ENCODE results near the gene BLACAT1. TPM values are rescaled to one million over a fixed set of nuclear protein-coding genes. Genes with fewer than 3 reads are reported as not detected.

The BLACAT1 gene
- total RNA-seq, 1 donor from 2014 or later = 1.1 TPM

DNA sequence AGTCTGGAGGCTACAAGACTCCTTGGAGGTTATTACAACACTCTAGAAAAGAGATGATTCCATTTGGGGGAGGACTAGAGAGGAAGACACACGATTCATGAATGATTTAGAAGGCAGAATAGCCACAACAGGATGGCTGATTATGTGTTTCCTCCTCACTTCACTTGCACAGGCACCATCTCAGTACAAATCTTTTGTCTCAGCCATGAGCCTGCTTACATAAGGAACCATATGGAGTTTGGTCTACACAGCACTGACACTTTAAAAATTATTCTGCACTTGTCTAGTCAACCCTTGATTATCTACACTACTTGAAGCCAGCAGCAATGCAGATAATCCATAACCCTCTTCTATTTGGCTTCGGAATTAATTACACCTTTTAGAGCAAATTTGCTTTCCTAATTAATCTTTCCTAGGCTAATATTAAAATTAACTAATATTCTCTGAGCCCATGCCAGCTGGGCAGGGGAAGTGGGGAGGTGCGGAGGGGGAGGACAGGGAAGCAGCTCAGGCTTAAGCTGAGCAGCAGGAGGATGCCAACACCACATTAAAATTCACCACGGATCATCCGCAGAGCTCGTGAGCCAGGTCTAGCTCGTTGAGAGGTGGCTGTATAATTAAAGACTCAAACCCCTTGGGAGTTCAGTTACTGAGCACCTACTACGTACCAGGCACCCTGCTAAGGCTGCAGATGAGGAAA lies 30.8 kb downstream of the BLACAT1 start:
- H3K4me1 Mint-ChIP-seq (ENCODE audit: low read depth, unreplicated experiment) = peaks cover 45% of the 10 kb centered on the region
- H3K4me3 Mint-ChIP-seq (ENCODE audit: unreplicated experiment) = no peak overlapping the region
- H3K9me3 Mint-ChIP-seq (ENCODE audit: unreplicated experiment) = peaks cover 3% of the 10 kb centered on the region
- no peak for DNase-seq
- peaks cover 4% of the 10 kb centered on the region for H3K27me3 Mint-ChIP-seq (ENCODE audit: unreplicated experiment)
- TF ChIP-seq, protein P1, sequence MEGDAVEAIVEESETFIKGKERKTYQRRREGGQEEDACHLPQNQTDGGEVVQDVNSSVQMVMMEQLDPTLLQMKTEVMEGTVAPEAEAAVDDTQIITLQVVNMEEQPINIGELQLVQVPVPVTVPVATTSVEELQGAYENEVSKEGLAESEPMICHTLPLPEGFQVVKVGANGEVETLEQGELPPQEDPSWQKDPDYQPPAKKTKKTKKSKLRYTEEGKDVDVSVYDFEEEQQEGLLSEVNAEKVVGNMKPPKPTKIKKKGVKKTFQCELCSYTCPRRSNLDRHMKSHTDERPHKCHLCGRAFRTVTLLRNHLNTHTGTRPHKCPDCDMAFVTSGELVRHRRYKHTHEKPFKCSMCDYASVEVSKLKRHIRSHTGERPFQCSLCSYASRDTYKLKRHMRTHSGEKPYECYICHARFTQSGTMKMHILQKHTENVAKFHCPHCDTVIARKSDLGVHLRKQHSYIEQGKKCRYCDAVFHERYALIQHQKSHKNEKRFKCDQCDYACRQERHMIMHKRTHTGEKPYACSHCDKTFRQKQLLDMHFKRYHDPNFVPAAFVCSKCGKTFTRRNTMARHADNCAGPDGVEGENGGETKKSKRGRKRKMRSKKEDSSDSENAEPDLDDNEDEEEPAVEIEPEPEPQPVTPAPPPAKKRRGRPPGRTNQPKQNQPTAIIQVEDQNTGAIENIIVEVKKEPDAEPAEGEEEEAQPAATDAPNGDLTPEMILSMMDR (IDR thresholded peaks at IDR 0.05; ENCODE audit: partially characterized antibody, unreplicated experiment) = no peak
- H3K36me3 Mint-ChIP-seq (ENCODE audit: unreplicated experiment) = no peaks in the 10 kb centered on the region
- H3K27ac Mint-ChIP-seq (ENCODE audit: unreplicated experiment) = no peak overlapping the region

DNA sequence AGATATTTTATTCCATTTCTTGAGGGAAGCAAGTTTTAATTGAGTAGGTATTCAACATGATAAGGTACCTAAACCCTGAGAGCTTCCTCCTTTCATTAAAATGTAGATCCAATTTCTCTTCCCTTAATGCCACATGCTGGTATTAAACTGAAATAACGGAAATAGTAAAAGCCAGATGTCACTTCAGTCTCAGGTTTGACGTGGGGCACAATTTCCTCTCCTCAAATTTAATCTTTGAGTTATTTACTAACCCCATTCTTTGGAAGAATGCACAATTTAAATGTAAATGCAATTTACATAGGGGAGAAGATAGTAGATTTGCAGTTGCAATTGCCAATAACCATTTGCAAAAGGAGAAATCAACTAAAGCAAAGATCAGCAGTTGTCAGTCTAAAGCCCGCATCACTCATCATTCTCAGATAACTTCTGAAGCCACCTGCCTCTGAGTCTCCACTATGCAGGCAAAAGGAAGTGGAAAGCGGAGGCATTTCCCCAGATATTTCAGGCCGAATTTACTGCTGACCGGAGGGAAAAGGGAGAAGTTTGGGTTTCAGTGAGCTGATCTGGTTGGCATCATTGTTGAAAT lies 31.9 kb downstream of the BLACAT1 start:
- peaks cover 35% of the 10 kb centered on the region for H3K4me1 Mint-ChIP-seq (ENCODE audit: low read depth, unreplicated experiment)
- no peaks in the 10 kb centered on the region for H3K9me3 Mint-ChIP-seq (ENCODE audit: unreplicated experiment)
- H3K27ac Mint-ChIP-seq (ENCODE audit: unreplicated experiment) = no peak overlapping the region
- no peak overlapping the region for H3K4me3 Mint-ChIP-seq (ENCODE audit: unreplicated experiment)
- no peak for DNase-seq
- no peaks in the 10 kb centered on the region for H3K27me3 Mint-ChIP-seq (ENCODE audit: unreplicated experiment)
- TF ChIP-seq, protein P1 (IDR thresholded peaks at IDR 0.05; ENCODE audit: partially characterized antibody, unreplicated experiment) = no peak
- no peaks in the 10 kb centered on the region for H3K36me3 Mint-ChIP-seq (ENCODE audit: unreplicated experiment)

DNA sequence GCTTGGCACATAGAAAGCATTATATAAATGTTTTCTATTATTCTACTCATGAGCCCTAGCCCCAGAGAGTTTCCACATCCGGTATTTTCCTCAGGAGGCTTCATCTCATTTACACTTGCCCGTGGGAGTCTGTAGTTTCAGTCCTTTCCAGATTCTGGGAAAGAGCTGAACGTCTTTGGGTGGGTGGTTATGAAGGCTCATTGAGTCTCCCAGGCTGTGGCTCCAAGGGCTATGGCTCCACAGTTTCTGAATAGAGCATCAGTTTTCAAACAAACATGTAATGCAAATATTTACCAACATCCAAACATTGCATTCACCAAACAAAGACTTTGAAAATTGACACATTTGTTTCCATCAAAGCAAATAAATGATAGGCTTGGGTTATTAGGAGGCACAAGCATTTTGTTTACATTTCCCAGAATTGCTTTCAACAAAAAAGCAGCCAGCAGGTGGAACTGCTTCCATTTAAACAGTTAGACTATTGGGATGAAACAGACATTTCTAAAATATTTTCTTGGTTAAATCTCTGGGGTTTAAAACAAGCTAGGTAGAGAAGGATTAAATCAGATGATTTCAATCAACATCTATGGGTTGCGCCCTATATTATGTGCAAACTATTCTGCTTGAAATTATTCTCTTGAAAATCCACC lies 32.7 kb downstream of the BLACAT1 start:
- H3K4me1 Mint-ChIP-seq (ENCODE audit: low read depth, unreplicated experiment) = peaks cover 36% of the 10 kb centered on the region
- DNase-seq = no peak
- TF ChIP-seq, protein P1 (IDR thresholded peaks at IDR 0.05; ENCODE audit: partially characterized antibody, unreplicated experiment) = no peak

DNA sequence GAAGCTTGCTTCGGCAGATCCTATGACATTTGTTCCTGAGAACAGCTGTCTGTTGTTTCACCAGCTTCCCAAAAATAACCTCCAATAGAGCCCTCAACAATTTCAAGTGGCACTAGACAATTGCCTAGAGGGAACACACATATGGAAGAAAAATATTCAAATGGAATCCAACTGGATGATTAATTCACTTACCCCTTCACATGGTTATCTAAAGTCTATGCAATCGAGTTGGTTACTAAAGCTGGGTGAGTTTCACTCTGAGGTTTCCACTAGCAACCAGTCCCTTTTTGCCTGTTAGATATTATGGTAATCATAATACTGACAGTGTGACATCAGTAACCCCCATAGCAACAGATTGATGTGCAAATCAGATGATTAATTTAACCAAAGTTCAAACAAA lies 34.0 kb downstream of the BLACAT1 start, which contains the start of gene LEMD1:
LEMD1 (minus strand) TSS at position 259 of the 400 bp plus-strand sequence. CDS start 1,520 bp downstream, outside the sequence.
- no peaks in the 10 kb centered on the region for H3K27me3 Mint-ChIP-seq (ENCODE audit: unreplicated experiment)
- H3K4me1 Mint-ChIP-seq (ENCODE audit: low read depth, unreplicated experiment) = peaks cover 48% of the 10 kb centered on the region
- H3K4me3 Mint-ChIP-seq (ENCODE audit: unreplicated experiment) = no peak within 1 kb of the TSS
- TF ChIP-seq, protein P1 (IDR thresholded peaks at IDR 0.05; ENCODE audit: partially characterized antibody, unreplicated experiment) = no peak
- no peaks in the 10 kb centered on the region for H3K36me3 Mint-ChIP-seq (ENCODE audit: unreplicated experiment)
- peaks cover 5% of the 10 kb centered on the region for H3K9me3 Mint-ChIP-seq (ENCODE audit: unreplicated experiment)
- DNase-seq = no peak
- no peak within 1 kb of the TSS for H3K27ac Mint-ChIP-seq (ENCODE audit: unreplicated experiment)

More for the DNA sequence above, 32.7 kb downstream of the BLACAT1 start:
- H3K36me3 Mint-ChIP-seq (ENCODE audit: unreplicated experiment) = no peaks in the 10 kb centered on the region
- H3K4me3 Mint-ChIP-seq (ENCODE audit: unreplicated experiment) = no peak overlapping the region
- H3K27ac Mint-ChIP-seq (ENCODE audit: unreplicated experiment) = no peak overlapping the region
- H3K27me3 Mint-ChIP-seq (ENCODE audit: unreplicated experiment) = no peaks in the 10 kb centered on the region
- peaks cover under 1% of the 10 kb centered on the region for H3K9me3 Mint-ChIP-seq (ENCODE audit: unreplicated experiment)

Measured in glutamatergic neuron (in vitro differentiated cells).